GM23248 (cell line): ENCODE results near the gene C19orf25. TPM values are rescaled to one million over a fixed set of nuclear protein-coding genes. Genes with fewer than 3 reads are reported as not detected.

Experiments used
- DNase-seq: peaks from one replicate; pipeline ENCODE4 v3.0.0-alpha.2; 2015
- H2AFZ ChIP-seq: fragments of 200-600 bp; sonication (generic); 2 replicates; pipeline ENCODE4 v1.6.1; 2016; ENCODE audit warnings: antibody characterized with exemption
- H3F3A ChIP-seq: fragments of 200-600 bp; sonication (generic); 2 replicates; pipeline ENCODE4 v1.6.1; 2016; ENCODE audit warnings: mild to moderate bottlenecking, antibody characterized with exemption, mixed run types; ENCODE audit not compliant: insufficient read depth
- H3K27ac ChIP-seq: fragments of 200-600 bp; sonication (generic); 2 replicates; pipeline ENCODE4 v1.5.1; 2016; ENCODE audit warnings: mild to moderate bottlenecking
- H3K27me3 ChIP-seq: fragments of 200-600 bp; sonication (generic); replicated peaks from 2 replicates; pipeline ENCODE4 v1.6.1; 2016; ENCODE audit warnings: mild to moderate bottlenecking; ENCODE audit not compliant: insufficient read depth
- H3K36me3 ChIP-seq: fragments of 200-600 bp; sonication (generic); 2 replicates; pipeline ENCODE4 v1.6.1; 2016; ENCODE audit warnings: low read depth, mild to moderate bottlenecking
- H3K4me1 ChIP-seq: fragments of 200-600 bp; sonication (generic); 2 replicates; pipeline ENCODE4 v1.6.1; 2016; ENCODE audit warnings: mild to moderate bottlenecking; ENCODE audit not compliant: insufficient read depth
- H3K4me2 ChIP-seq: fragments of 200-600 bp; sonication (generic); one replicate; pipeline ENCODE4 v1.6.1; 2016; ENCODE audit warnings: mild to moderate bottlenecking; ENCODE audit not compliant: unreplicated experiment
- H3K4me3 ChIP-seq: fragments of 200-600 bp; sonication (generic); 2 replicates; pipeline ENCODE4 v1.5.1; 2016; ENCODE audit warnings: mild to moderate bottlenecking
- H3K79me2 ChIP-seq: fragments of 200-600 bp; sonication (generic); 2 replicates; pipeline ENCODE4 v1.6.1; 2016; ENCODE audit warnings: mild to moderate bottlenecking; ENCODE audit not compliant: insufficient read depth
- H3K9ac ChIP-seq: fragments of 200-600 bp; sonication (generic); 2 replicates; pipeline ENCODE4 v1.6.1; 2016; ENCODE audit warnings: mild to moderate bottlenecking
- H3K9me2 ChIP-seq: fragments of 200-600 bp; sonication (generic); 2 replicates; pipeline ENCODE4 v1.6.1; 2016; ENCODE audit warnings: mixed run types, mild to moderate bottlenecking, moderate library complexity; ENCODE audit not compliant: insufficient read depth
- H3K9me3 ChIP-seq: fragments of 200-600 bp; sonication (generic); one replicate; pipeline ENCODE4 v1.6.1; 2017; ENCODE audit warnings: low read depth
- H4K20me1 ChIP-seq: fragments of 200-600 bp; sonication (generic); 2 replicates; pipeline ENCODE4 v1.6.0; 2016; ENCODE audit not compliant: insufficient read depth
- EZH2 ChIP-seq: fragments of 200-600 bp; sonication (generic); IDR thresholded peaks from 2 replicates; pipeline ENCODE4 v1.6.1; 2018; ENCODE audit warnings: antibody characterized with exemption, mild to moderate bottlenecking; ENCODE audit not compliant: insufficient read depth, poor library complexity, severe bottlenecking
- EZH2phosphoT487 ChIP-seq: fragments of 200-600 bp; sonication (generic); IDR thresholded peaks from 2 replicates; pipeline ENCODE4 v1.6.1; 2018; ENCODE audit warnings: antibody characterized with exemption, moderate library complexity, mild to moderate bottlenecking, low read depth; ENCODE audit not compliant: insufficient read depth
- WGBS, 2 experiments: methylation state at CpG; one replicate each; pipeline ENCODE4 v1.1.6; 2015 to 2017; ENCODE audit warnings: low lambda C conversion rate in 2 of 2, low coverage in 1 of 2; ENCODE audit errors: missing lambda C conversion rate in 2 of 2; 5-methylcytosine and 5-hydroxymethylcytosine counted together
- in situ Hi-C: fragments of 300-500 bp; cut with MboI; formaldehyde crosslinking; loops from 2 replicates; pipeline ENCODE4 v1.15.0; 2020
- polyA plus RNA-seq: library from polyadenylated mRNA; unstranded; fragments of >200 nt; fragmentation: Nextera tagmentation; extraction: Ambion mirVana; gene quantifications from 2 replicates; pipeline ENCODE4 v1.2.1, GENCODE V29; 2016
- total RNA-seq: library from RNA; depleted of rRNA; stranded (reverse); fragments of >200 nt; shearing (Covaris generic); gene quantifications from 2 replicates; pipeline ENCODE4 v1.2.3, GENCODE V29; 2014

The C19orf25 gene
- total and polyA plus RNA-seq, 2 experiments from 2014 or later = 34.7 to 35.9 TPM

DNA sequence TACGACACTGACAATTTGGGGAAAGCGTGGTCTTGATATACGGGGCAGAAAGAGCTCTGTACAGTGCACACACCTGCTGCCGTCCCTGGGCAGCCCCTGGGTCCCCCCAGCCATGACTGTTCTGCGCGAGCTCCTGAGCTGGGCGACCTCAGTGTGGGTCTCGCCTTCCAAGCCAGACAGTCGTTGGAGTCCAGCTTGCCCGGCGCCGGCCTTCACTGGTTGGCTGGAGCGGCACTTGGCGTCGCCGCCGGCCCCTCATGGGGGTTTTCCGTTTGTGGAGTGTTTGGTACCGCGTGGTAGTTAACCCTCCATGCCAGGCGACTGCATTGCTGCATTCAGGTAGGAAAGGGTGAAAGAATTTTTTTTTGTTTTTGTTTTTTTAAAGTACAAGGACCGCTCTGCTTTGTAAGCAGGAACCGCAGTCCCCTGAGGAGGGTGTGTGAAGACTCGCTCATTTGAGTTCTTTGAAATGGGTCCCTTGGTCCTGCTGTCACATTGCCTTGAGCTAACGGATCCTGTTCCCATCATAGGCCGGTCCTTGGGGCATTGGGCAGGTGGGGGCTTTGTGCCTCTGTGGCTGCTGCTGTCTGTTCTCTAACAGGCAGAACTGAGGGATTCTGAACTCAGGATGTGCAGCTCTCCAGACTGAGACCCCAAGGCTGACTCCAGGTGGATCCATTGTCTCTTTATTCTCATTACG, 51.6 kb downstream of the C19orf25 start:
- Histone ChIP-seq H3F3A (no peaks in the 10 kb centered on the region), H2AFZ (no peak overlapping the region), H3K9ac (no peak overlapping the region), H4K20me1 (no peaks in the 10 kb centered on the region), H3K36me3 (peaks cover 19% of the 10 kb centered on the region; the same call in 1 of the 2 replicates), H3K4me2 (no peak overlapping the region), H3K4me3 (no peak overlapping the region), H3K79me2 (peaks cover 85% of the 10 kb centered on the region), H3K27me3 (no peaks in the 10 kb centered on the region), H3K27ac (no peak overlapping the region), H3K4me1 (no peaks in the 10 kb centered on the region), H3K9me2 (no peaks in the 10 kb centered on the region), H3K9me3 (no peaks in the 10 kb centered on the region)
- 91 to 96% methylated on average over 27 of the region's 27 CpGs for WGBS, 2 experiments
- in situ Hi-C loops = no loop called here
- TF ChIP-seq EZH2 (no peak), EZH2phosphoT487 (no peak)
- no peak for DNase-seq

DNA sequence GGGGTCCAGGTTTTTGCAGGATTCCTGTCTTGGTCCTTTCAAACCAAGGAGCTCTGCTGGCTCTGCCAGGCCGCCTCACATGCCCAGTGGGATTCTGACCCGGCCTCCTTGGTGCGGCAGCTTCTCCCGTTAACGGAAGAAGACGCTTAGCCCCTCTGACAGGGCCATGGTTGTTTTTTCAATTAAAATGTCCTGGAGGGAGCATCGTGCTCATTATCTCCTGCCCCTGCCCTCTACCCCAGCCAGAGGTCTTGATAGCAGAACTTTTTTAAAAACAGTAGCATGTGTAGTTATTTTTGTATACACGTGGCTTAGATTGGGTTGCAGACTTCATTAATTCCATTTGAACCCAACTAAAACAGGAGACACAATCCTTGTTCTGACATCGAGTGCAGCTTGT, 52.3 kb downstream of the C19orf25 start:
- Histone ChIP-seq H3K9me3 (no peaks in the 10 kb centered on the region), H3K4me1 (no peaks in the 10 kb centered on the region), H3K79me2 (peaks cover 89% of the 10 kb centered on the region), H3K27me3 (no peaks in the 10 kb centered on the region), H3K27ac (no peak overlapping the region), H3F3A (no peaks in the 10 kb centered on the region), H3K36me3 (peaks cover 20% of the 10 kb centered on the region; the same call in 1 of the 2 replicates), H3K9me2 (no peaks in the 10 kb centered on the region), H3K4me2 (no peak overlapping the region), H3K4me3 (no peak overlapping the region), H3K9ac (no peak overlapping the region), H2AFZ (no peak overlapping the region), H4K20me1 (no peaks in the 10 kb centered on the region)
- 82 to 87% methylated on average over 9 of the region's 9 CpGs for WGBS, 2 experiments
- in situ Hi-C loops = no loop called here
- no peak for TF ChIP-seq EZH2
- no peak for TF ChIP-seq EZH2phosphoT487
- DNase-seq = no peak

DNA sequence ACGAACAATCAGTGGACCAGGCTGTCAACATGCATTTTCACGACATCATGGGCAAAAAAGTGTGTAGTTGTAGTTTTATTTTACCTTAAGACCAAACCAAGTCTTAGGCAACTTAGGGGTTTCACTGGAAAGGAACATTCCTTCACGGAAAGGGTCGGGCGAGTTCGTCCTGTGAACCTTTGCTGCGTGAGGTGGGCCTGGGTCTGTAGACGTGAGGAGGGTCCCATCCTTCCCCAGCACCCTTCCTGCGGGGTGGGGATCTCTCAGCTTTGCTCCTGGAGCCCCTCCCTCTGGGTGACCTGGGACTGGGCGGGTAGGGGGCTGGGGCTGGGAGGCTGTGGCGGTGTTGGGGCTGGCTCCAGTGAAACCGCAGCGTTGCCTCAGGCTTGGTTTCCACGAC, 53.1 kb downstream of the C19orf25 start:
- 90 to 93% methylated on average over 12 to 13 of the region's 14 CpGs for WGBS, 2 experiments
- Histone ChIP-seq H2AFZ (no peak overlapping the region), H3F3A (no peaks in the 10 kb centered on the region), H3K9ac (no peak overlapping the region), H3K4me2 (no peak overlapping the region), H3K4me3 (no peak overlapping the region), H3K9me3 (no peaks in the 10 kb centered on the region), H3K79me2 (peaks cover 92% of the 10 kb centered on the region), H3K27me3 (no peaks in the 10 kb centered on the region), H3K27ac (no peak overlapping the region), H3K36me3 (peaks cover 20% of the 10 kb centered on the region; the same call in 1 of the 2 replicates), H3K9me2 (no peaks in the 10 kb centered on the region), H3K4me1 (no peaks in the 10 kb centered on the region), H4K20me1 (no peaks in the 10 kb centered on the region)
- no peak for TF ChIP-seq EZH2phosphoT487
- TF ChIP-seq EZH2 = no peak
- in situ Hi-C loops = no loop called here
- DNase-seq = no peak

DNA sequence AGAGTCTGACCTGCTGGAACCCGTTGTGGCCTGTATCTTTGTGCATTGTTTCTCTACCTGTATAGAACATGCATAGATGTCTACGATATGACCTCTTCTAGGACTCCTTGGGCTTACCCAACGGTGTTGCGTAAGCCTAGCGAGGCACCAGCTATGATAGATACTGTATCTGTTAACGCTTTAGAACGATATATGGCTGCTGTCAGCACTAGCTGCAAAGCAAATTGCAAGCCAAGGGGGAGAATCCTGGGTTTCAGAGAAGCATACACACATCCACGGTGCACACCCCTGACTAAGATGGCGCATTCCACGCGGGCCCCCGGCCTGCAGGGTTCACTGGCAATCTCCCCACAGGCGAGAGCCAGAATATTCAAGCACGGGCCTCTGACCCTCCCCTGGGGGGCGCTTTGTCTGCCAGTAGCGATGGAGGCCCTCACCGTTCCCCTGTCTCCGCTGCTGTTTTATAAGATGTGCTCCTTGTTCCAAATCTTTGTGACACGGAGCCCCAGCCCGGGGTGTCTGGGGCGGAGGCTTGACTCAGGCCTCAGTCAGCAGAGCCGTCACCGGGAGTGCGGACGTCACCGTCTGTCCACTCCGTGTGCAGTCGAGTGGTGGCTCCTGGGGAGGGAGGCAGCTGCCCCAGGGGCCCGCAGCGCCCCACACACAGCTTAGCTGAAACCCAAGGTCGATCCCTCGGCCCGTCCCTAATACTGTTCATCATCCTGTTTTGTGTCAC, 53.7 kb downstream of the C19orf25 start:
- H3K9me2 ChIP-seq = no peaks in the 10 kb centered on the region
- no peak overlapping the region for H3K9ac ChIP-seq
- H3K4me1 ChIP-seq = no peaks in the 10 kb centered on the region
- peaks cover 94% of the 10 kb centered on the region for H3K79me2 ChIP-seq
- H3K9me3 ChIP-seq = no peaks in the 10 kb centered on the region
- no peak for DNase-seq
- 88% methylated on average over 33 of the region's 33 CpGs for WGBS, 2 experiments
- H3K27me3 ChIP-seq = no peaks in the 10 kb centered on the region
- H3K4me2 ChIP-seq = no peak overlapping the region
- no peaks in the 10 kb centered on the region for H4K20me1 ChIP-seq
- in situ Hi-C loops = no loop called here
- no peak overlapping the region for H3K4me3 ChIP-seq
- peaks cover 20% of the 10 kb centered on the region; the same call in 1 of the 2 replicates for H3K36me3 ChIP-seq
- TF ChIP-seq EZH2 = no peak
- TF ChIP-seq EZH2phosphoT487 = no peak
- no peak overlapping the region for H2AFZ ChIP-seq
- H3F3A ChIP-seq = no peaks in the 10 kb centered on the region
- H3K27ac ChIP-seq = no peak overlapping the region
